ENCODE results near the gene CACNB1.
"Not testable (repeated sequence)": the region's sequence is repeated elsewhere in the genome, so short reads cannot be mapped to it uniquely, and the experiment has no call there.

The CACNB1 gene

DNA sequence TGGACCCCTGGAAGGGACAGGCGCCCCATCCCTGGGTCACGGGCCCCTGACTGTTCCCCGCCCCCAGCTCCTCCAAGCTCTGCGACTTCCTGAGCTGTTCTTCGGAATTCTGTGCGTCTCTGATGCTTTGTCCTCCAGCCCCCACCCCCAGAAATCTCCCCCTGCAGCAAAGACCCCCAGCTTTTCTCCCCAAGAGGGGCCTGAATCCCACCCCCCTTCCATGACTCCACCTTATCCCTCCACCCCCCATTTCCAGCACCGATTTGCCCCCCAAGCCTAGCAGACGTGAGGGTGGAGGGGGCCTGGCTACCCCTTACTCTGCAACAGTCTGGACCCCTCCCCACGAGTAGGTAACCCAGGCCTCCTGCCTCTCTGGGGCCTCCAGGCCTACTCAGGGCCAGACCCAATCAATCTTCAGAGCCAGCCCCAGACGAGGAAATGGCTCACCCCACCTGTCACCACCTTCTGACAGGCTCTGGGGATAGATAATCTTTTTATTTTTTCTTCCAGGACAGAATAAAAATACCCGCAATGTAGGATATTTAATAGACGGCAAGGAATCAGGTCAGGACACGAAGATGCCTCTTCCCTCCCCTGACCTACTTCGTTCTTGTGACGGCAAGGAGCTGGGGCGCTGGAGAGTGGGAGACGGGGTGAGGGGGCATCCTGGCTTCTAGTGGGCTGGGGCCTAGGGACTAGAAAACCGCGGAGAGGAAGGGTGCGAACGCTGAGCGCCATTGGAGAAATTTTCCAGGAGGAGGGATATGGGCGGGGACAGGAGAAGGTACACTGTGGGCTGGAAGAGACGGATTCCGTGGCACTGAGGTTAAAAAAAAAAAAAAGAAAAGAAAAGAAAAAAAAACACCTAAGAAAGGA, 45.3 kb downstream of the CACNB1 start:
- no peak for DNase-seq (ENCODE audit: low read depth in 2 of 2, low spot score in 1 of 2)

DNA sequence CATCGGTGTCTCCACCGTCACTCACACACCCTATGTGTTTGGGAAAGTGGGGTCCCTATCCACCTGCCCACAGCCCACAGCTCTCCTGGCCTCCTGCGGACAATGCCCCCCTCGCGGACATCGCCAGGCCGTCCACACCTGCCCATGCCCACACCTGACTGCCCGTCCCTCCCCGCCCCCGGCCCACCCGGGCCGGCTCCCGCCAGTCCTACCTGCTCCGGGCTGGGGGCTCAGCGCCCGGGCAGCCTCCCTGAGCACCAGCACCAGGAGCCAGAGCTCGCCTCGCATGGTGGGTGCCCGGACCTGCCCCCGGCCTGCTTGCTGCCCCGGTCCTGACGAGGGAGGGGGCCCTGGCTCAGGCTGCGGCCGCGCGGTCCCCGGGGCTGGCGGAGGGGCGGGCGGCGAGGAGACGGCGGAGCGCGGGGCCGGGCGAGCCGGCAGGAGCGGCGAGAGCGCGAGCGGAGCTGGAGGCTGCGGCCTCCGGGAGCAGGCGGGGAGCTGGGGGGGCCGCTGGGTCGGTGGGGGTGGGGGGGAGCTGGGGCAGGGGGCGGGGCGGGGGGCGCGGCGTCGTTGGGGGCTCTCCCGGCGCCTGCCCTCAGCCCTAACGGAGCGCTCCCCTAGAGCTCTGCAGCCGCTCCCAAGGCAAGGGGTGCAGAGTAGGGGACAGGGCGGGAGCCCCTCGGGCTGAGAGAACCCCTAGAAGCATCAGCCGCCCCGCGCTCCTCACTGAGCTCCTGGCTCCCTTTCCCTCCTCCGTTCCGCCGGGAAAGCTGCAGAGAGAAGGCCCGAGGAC, 46.1 kb downstream of the CACNB1 start, which contains the start of gene PLXDC1:
PLXDC1 (minus strand) TSS at position 488 of the 793 bp plus-strand sequence; CDS start at position 288, 200 bp downstream.
- no peak for DNase-seq (ENCODE audit: low read depth in 2 of 2, low spot score in 1 of 2)

DNA sequence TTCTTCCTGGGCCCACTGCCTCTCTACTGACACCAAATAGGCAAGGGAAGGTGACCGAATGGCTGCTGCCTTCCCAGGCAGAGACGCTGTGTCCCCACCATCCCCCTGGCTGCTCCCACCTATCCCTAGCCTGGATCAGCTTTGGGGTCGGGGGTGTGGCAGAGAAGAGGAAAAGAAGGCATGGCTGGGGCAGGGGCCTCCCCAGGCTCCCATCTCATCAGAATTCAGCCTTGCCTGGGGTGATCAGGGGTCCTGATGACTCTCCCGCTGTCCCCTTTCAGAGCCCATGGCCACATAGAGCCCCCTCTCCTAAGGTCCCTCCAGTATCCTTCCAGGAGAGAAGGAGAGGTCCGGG, 46.7 kb downstream of the CACNB1 start:
- no peak for DNase-seq (ENCODE audit: low read depth in 2 of 2, low spot score in 1 of 2)

DNA sequence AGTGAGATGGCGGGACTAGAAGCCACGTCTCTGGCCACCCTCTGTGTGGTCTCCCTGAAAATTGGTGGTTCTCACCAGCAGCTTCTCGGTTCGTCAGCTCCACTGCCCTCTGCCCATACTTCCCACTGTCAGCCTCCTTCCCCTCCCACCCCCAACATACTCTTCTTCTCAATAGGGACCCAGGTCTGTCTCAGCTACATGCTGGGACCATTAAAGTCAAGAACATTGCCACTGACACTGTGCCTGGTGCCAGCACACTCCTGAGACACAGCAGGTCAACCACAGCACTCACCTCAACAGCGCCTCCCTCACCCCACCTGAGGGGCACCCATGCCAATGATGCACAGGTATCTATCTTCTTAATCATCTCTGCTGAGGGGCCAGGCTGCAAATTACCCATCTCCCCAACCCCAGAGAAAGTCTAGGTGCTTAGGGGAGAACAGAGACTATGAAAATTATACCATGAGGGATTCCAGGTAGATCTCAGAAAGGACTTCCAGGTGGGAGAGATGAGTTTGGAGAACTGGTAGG, 47.3 kb downstream of the CACNB1 start:
- no peak for DNase-seq (ENCODE audit: low read depth in 2 of 2, low spot score in 1 of 2)

DNA sequence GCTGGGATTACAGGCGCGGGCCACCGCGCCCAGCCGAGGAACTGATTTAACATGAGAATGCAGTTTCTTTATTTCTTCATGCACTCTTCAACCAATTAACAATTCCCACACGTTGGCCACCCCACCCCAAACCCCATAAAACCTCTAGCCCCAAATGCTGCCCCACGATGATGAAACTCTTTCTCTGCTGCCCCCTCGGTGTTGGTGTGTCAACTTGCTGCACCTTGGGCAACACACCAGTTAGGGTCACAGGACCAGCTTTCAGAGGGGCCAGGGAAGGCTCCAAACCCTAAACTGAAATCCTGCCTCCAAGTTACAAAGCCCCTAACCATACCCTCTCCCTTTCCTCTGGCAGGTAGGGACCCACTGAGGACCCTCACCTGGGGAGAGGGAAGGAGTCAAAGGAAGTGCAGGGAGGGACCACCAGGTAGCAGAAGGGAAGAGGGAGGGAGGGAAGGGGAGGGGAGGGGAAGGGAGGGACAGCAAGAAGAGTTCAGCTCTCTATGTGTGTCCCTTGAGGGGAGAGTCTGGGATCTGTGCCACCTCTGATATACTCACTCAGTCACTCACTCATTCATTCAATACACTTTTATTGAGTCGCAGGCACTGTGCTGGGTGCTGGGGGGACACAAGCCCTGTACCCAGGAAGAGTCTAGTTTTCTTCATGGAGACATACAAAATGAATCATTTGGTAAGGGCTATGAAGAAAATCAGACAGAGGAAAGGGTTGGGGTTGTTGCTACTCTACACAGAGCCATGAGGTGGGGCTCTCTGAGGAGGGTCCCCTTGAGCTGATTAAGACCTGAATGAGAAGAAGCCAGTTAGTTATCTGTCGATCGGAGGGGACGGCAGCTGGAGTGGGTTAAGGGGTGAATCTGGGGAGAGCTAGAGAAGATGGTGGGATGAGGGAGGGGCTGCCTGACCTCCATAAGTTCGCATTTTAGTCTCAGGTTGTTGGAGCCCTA, 50.0 kb downstream of the CACNB1 start:
- DNase-seq (ENCODE audit: low read depth in 2 of 2, low spot score in 1 of 2), result no peak

DNA sequence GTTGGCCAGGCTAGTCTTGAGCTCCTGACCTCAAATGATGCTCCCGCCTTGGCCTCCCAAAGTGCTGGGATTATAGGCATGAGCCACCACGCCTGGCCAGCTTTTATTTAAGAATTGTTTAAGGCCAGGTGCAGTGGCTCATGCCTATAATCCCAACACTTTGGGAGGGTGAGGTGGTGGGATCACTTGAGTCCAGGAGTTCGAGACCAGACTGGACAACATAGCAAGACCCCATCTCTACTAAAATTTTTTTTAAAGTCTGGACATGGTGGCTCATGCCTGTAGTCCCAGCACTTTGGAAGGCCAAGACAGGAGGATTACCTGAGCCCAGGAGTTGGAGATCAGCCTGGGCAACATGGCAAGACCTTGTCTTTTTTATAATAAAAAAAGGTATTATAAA, 51.2 kb downstream of the CACNB1 start:
- DNase-seq (ENCODE audit: low read depth in 2 of 2, low spot score in 1 of 2), result no peak

DNA sequence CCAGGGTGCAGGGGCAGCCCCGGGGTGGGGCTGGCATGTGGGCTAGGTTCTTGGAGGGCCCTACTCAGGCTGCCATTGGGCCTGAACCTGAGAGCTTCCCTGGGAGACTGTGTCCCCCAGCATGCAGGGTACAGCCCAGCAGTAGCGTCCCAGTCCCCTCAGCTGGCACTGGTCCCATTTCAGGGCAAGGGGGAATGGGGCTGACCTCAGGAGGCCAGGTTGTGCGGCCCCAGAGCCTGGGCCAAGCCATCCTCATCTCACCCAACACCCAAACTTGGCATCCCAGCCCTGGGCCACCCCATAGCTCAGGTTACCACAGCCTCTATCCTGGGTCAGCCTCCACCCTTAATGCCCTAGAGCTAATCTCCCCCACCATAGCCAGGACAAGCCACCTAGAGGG, 52.3 kb downstream of the CACNB1 start:
- no peak for DNase-seq (ENCODE audit: low read depth in 2 of 2, low spot score in 1 of 2)

DNA sequence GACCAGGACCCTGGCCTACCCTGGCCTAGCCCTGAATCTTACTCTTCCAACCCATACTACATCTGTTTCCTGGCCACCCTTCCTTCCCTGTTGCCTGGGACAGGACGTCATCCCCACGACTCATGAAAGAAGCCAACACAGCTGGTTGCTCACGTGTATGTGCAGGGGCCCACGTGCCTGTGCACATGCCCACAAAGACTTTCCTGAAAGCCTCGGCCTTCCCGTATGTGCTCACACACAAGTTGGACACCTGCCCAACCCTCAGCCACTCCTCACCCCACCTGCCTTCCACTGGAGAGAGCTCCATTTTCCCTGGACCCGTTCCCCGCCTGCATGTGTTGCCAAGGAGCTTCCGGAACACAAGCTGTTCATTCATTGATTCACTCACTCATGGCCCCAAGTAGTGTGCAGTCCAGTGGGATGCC, 53.0 kb downstream of the CACNB1 start:
- DNase-seq (ENCODE audit: low read depth in 2 of 2, low spot score in 1 of 2), result no peak

DNA sequence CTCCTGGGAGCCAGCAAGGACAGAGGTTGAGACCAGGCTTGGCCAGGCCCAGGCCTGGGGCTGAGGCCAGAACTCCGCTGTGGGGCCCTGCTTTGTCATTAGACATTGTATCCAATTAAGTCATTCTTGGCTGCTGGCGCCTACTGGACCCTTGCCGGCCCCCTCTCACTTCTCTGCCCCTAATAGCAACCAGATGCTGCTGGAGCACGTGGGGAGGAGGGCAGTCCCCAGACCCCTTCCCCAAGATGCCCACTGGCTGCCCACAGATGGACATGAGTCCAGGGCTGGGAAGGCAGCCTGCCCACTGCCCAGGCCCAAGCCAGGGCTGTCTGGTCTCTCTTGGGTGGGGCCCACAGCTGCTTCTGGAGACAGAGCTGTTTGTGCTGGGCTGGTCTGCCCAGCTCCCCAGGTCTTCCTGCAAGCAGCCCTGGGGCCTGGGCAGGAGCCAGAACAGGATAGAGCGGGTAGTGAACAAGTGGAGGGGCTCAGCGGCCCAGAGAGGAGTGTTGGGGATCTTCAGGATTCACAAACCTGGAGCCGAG, 53.8 kb downstream of the CACNB1 start:
- no peak for DNase-seq (ENCODE audit: low read depth in 2 of 2, low spot score in 1 of 2)

DNA sequence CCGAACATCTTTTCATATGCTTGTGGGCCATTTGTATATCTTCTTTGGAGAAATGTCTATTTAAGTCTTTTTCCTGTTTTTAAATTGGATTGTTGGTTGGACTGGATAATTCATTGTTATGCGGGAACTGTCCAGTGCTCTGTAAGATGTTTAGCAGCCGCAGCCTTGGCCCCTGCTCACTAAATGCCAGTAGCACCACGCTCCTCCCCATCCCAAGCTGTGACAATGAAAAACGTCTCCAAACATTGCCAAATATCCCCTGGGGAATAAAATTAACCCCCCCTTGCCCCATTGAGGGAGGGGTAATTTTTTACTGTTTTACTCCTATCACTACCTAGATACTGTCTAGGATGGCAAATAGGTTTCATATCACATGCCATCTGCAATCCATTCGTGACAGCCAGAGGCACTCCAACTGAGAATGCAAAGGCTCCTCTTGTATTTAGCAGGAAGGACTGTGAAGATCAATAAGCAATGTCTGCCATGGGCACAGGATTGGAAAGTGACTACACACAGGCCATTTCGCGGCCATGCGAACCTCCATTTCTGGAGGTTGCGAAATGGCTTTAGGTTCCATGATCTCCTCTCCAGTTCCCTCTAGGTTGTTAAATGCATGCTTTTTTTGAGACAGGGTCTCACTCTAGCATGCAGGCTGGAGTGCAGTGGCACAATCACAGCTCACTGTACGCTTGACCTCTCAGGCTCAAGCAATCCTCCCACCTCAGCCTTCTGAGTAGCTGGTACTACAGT, 55.4 kb downstream of the CACNB1 start:
- DNase-seq (ENCODE audit: low read depth in 2 of 2, low spot score in 1 of 2), result no peak

DNA sequence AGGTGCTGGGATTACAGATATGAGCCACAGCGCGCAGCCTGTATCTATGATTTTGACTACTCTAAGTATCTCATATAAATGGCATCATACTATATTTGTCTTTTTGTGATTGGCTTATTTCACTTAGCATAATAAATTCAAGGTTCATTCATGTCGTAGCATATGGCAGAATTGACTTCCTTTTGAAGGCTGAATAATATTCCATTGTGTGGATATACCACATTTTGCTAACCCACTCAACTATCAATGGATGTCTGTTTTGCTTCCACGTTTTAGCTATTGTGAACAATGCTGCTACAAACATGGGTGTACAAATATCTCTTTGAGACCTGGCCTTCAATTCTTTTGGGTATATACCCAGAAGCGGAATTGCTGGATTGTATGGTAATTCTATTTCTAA, 56.2 kb downstream of the CACNB1 start:
- DNase-seq (ENCODE audit: low read depth in 2 of 2, low spot score in 1 of 2), result no peak

DNA sequence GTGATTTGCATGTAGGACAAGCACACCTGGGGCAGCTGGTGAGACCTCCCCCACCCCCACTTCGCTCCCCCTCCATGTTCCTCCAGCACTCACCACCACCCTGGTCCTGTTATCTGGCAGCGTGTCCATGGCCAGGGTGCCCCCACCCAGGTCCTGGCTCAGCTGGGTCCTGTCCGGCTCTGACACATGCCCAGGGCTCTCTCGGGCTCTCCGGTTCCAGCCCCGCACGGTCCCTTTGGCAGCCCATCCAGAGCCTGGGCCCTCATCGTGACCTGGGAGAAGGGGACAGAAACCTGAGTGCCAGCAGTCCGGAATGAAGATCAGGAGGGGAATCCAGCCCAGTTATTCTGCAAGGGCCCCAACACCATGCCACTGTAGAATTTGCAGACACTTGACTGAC, 57.9 kb downstream of the CACNB1 start:
- no peak for DNase-seq (ENCODE audit: low read depth in 2 of 2, low spot score in 1 of 2)

DNA sequence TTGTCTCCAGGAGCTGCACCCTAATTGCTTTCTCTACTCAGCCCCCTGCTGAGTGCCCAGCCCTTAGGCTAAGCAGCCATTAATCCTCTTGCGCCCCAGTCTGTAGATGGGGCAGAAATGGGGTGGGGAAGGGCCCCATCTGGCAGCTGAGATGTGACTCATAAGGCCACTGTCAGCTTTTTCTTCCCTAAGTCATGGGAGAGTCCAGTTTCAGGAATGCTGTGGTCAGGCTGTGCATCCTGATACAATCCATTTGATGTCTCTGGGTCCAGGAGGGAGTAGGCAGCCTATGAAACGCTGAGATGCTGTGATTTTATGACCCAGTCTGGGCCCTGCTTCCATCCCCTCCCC, 58.3 kb downstream of the CACNB1 start:
- DNase-seq (ENCODE audit: low read depth in 2 of 2, low spot score in 1 of 2), result no peak

DNA sequence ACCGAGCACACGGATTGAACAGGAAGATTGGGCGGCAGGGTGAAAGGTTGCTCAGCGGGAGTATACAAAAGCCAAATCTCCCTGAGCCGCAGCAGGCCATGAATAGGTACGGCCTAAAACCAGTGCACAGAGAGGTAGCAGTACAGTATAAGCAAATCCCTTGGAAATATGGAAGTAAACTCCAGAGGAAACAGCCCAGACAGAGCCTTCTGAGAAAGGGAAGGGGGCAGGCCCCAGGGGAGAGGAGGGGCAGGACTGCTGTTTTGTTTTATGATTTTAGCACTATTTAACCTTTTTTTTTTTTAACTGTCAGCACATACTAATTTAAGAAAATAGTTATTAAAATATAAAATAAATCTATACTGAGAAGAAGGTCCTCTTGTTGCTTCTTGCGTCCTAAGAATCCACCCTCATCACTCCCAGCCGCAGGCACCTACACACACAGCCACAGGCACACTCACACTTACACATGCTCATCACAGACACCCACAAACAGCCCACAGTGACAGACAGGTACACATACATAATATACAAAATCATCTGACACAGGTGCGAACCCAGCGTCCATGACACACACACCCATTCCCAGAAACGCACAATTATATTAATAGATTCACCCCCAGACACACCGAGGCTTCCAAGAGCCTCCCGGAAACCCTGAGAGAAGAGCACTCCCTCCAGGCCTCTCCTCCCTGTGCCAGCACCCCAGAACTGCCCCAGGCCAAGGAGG, 58.9 kb downstream of the CACNB1 start:
- DNase-seq (ENCODE audit: low read depth in 2 of 2, low spot score in 1 of 2), result no peak

DNA sequence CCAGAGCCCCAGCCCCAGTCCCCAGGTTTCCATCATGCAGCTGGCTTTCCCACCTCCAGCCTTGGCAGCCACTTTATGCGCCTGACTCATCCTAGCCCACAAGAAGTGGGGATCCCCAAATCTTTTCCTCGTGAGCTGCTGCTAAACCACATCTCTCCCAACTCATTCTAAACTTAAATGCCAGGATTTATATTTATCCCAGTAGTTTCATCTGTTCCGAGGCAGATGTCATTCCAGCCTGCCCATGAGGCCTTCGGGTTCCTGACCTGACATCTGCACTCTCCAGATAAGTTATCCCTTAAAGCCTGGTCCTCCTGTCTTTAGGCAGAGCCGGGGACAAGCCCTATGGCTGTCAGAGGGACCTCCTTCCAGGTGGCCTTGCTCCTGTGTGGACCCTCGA, 62.6 kb downstream of the CACNB1 start:
- no peak for DNase-seq (ENCODE audit: low read depth in 2 of 2, low spot score in 1 of 2)

DNA sequence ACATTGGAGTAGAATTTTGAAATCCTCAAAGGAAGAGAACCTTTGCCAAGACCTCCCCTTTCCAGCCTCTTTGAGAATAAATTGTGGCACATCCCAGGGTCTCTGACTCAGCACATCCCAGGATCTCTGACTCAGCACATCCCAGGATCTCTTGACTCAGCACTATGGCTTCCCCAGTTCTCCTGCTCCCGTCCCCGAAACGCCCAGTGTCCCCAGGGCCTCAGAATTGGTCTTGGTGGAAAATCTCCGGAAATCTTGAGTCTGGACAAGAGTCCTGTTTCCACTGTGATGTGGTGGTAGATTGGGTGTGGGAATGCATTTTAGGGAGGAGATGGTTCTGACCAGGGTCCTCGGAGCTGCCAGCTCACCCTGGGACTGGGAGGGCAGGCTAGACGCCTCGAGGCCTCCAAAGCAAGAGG, 65.3 kb downstream of the CACNB1 start:
- DNase-seq (ENCODE audit: low read depth in 2 of 2, low spot score in 1 of 2), result no peak

DNA sequence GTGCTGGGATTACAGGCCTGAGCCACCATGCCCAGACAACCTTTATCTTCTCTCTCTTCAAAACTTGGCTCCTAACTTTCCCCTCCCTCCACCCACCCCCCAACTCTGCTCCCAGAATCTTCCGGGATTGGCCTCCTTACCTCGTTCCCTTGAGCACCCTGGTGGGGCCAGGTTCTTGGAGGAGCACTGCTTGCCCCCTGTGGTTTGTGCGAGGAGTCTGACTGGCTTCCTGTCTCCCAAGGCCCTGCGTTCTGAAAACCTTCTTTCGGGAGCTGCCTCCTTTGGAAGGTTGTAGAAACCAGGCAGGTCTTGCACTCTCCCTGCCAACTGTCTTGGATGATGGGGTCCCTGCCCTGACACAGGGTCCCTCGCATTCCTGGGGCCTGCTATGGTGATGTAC, 65.9 kb downstream of the CACNB1 start:
- DNase-seq (ENCODE audit: low read depth in 2 of 2, low spot score in 1 of 2), result no peak

DNA sequence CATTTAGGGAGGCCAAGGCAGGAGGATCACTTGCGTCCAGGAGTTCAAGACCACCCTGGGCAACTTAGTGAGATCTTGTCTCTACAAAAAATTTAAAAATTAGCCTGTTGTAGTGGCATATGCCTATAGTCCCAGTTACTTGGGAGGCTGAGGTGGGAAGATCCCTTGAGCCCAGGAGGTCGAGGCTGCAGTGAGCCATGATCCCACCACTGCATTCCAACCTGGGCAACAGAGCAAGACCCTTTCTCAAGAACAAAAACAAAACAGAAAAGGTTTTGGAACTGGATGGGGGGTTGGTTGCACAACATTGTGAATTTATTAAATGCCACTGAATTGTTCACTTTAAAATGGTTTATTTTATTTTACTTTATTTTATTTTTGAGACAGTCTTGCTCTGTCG, 67.3 kb downstream of the CACNB1 start:
- no peak for DNase-seq (ENCODE audit: low read depth in 2 of 2, low spot score in 1 of 2)

DNA sequence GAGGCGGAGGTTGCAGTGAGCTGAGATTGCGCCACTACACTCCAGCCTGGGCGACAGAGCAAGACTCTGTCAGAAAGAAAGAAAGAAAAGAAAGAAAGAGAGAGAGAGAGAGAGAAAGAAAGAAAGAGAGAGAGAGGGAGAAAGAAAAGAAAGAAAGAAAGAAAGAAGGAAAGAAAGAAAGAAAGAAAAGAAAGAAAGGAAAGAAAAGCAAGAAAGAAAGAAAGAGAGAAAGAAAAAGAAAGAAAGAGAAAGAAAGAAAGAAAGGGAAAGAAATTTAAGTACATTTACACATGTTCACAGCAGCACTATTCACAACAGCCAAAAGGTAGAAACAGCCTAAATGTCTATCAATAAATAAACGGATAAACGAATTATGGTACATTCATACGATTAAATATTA, 67.9 kb downstream of the CACNB1 start:
- not testable (repeated sequence) for DNase-seq (ENCODE audit: low read depth in 2 of 2, low spot score in 1 of 2)

All from stimulated activated CD8-positive, alpha-beta memory T cell treated with anti-CD3 and anti-CD28 coated beads, Interleukin-4, amount 100 ng/mL, for 1 hour (primary cell).